HG02763 (cell line): Measurements from ENCODE around the gene PPP1R14D.
"Not testable (repeated sequence)": the region's sequence is repeated elsewhere in the genome, so short reads cannot be mapped to it uniquely, and the experiment has no call there.

ENCODE experiments used
- ATAC-seq: cut with Tn5 transposase; IDR thresholded peaks from one replicate; pipeline ENCODE4 v1.9.1; 2021; ENCODE audit warnings: mild to moderate bottlenecking, moderate library complexity; ENCODE audit not compliant: unreplicated experiment

PPP1R14D gene

GRCh38 chr15:40828447-40829036 lies at the start of gene PPP1R14D:
PPP1R14D (minus strand) TSS chr15:40828708; CDS start chr15:40828641, 67 bp downstream.
- ATAC-seq, result no peak

GRCh38 chr15:40877694-40878093 lies 49.2 kb upstream of the PPP1R14D start:
- no peak for ATAC-seq

- no peak for ATAC-seq
Observed at GRCh38 chr15:40875991-40876730, 47.7 kb upstream of the PPP1R14D start.

- peak; percentile 52 for ATAC-seq
Observed at GRCh38 chr15:40873694-40874561, 45.4 kb upstream of the PPP1R14D start, which contains the start of gene RHOV. RHOV (minus strand) TSS chr15:40874234; CDS start chr15:40874139, 95 bp downstream.

GRCh38 chr15:40872791-40873693 lies 44.5 kb upstream of the PPP1R14D start:
- ATAC-seq, result no peak

- no peak for ATAC-seq
Observed at GRCh38 chr15:40871749-40872617, 43.5 kb upstream of the PPP1R14D start.

- ATAC-seq, result no peak
Observed at GRCh38 chr15:40870716-40871115, 42.2 kb upstream of the PPP1R14D start.

GRCh38 chr15:40869686-40870085 lies 41.2 kb upstream of the PPP1R14D start:
- no peak for ATAC-seq

GRCh38 chr15:40867199-40867598 lies 38.7 kb upstream of the PPP1R14D start:
- no peak for ATAC-seq

GRCh38 chr15:40863660-40864270 lies 35.3 kb upstream of the PPP1R14D start:
- ATAC-seq, result no peak

- not testable (repeated sequence) for ATAC-seq
Observed at GRCh38 chr15:40861147-40861546, 32.6 kb upstream of the PPP1R14D start.

- ATAC-seq, result peak; percentile 59
Observed at GRCh38 chr15:40859206-40859851, 30.8 kb upstream of the PPP1R14D start.

- ATAC-seq, result no peak
Observed at GRCh38 chr15:40858706-40859105, 30.2 kb upstream of the PPP1R14D start.

GRCh38 chr15:40857601-40858341 lies 29.3 kb upstream of the PPP1R14D start:
- ATAC-seq, result no peak

- ATAC-seq, result no peak
Observed at GRCh38 chr15:40856746-40857145, 28.2 kb upstream of the PPP1R14D start.

- no peak for ATAC-seq
Observed at GRCh38 chr15:40855706-40856234, 27.3 kb upstream of the PPP1R14D start.

- no peak for ATAC-seq
Observed at GRCh38 chr15:40854161-40854560, 25.7 kb upstream of the PPP1R14D start.
